Myocyte (in vitro differentiated cells): ENCODE measurements around the gene C19orf85. TPM values are rescaled to one million over a fixed set of nuclear protein-coding genes. Genes with fewer than 3 reads are reported as not detected.

ENCODE experiments used
- DNase-seq: peaks from one replicate; pipeline ENCODE4 v3.0.0-alpha.2; 2012; ENCODE audit warnings: low read depth
- total RNA-seq: library from RNA; depleted of rRNA; stranded (reverse); fragments of >200 nt; gene quantifications from 2 replicates; pipeline ENCODE4 v1.2.3, GENCODE V29; 2014

C19orf85 gene
- total RNA-seq, 1 donor from 2014 or later = not detected

GRCh38 chr19:55478364-55478763 is 13.8 kb upstream of the C19orf85 start:
- DNase-seq = no peak

DNA sequence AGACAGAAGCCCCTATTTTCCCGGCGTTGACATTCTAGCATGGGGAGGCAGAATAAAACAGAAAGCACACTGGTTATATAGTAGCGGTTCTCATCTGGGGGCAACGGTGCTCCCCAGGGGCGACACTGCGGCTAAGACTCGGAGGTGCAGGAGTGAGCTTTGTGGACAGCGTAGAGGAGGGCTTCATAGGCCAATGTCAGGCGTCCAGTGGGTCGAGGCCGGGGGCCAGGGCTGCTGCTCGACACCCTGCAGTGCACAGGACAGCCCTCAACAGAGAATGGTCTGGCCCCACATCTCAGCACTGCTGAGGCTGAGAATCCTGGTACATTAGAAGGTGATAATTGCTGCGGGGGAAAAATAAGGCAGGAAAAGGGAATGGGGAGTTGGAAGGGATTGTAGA is 13.4 kb upstream of the C19orf85 start:
- DNase-seq = no peak

DNA sequence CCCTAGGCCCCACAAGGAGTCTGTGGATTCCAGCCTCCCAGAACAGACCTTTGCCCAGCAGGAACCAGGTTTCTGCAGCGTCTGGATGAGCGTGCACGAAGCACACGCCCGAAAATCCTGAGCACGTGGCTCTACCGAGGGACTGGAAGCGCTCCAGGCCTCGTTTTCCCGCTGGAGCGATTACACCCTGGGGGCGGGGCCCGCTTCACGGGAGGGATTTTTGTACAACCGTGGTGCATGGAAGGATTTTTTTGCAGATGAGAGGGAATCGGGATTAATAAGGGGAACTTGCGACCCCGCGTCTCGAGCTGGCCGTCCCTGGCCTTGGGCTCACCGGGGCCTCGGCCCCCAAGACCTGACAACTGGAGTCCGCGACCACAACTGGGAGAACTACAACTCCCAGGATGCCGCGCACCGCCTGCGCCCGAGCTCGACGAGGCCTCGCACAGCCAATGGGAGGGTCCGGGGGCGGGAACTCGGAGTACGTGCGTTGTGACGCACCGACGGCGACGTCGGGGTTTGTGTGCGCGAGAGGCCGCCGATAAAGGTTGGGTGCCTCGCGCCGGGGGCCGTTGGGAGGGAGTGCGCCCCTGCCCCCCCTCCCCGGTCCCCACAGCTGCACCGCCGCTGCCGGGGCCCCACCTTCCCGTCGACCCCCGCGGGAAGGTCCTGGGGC is 11.7 kb upstream of the C19orf85 start, which contains the start of gene ZNF628:
Gene ZNF628 (plus strand): TSS at position 518 of the 676 bp plus-strand sequence. CDS start 3,294 bp downstream, outside the sequence.
- peak; percentile 99 for DNase-seq

DNA sequence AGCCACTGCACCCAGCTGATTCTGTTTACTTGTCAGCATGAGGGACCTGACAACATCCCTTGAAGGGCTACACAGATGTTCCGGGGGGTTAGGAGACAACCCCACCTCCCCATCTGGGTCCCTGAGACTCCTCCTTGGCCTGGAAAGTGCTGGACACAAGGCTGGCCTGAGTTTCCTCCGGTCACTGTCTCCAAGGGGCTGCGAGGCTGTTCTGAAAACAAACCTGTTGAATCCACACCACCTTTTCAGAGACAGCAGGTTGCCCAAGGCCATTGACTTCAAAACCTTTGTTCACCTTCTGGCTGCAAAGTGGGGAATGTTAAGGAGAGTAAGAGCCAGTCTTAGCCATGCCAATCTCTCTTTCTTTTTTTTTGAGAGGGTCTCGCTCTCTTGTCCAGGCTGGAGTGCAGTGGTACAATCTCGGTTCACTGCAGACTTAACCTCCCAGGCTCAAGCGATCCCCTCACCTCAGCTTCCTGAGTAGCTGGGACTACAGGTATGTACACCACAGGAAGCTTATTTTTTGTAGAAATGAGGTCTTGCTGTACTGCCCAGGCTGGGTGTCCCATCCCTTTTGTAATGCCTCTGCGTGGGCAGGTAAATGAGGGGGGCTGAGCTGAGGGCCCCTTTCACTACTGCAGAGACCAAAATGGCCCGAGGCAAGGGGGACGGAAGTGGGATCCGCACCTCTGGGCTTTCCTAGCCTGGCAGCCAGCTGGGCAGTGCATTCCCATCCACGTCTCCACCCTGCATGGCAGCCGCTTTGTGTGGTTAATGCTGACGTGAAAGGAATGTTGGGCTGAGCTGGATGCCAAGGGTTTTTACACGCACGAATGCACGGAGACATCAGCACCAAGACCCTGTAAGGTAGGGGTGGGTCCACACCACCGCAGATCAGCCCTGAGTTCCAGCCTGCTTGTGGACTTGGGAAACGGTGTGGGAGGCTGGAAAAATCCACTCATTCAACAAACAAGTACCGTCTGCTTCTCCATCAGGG is 10.0 kb upstream of the C19orf85 start:
- peak; percentile 96 for DNase-seq

DNA sequence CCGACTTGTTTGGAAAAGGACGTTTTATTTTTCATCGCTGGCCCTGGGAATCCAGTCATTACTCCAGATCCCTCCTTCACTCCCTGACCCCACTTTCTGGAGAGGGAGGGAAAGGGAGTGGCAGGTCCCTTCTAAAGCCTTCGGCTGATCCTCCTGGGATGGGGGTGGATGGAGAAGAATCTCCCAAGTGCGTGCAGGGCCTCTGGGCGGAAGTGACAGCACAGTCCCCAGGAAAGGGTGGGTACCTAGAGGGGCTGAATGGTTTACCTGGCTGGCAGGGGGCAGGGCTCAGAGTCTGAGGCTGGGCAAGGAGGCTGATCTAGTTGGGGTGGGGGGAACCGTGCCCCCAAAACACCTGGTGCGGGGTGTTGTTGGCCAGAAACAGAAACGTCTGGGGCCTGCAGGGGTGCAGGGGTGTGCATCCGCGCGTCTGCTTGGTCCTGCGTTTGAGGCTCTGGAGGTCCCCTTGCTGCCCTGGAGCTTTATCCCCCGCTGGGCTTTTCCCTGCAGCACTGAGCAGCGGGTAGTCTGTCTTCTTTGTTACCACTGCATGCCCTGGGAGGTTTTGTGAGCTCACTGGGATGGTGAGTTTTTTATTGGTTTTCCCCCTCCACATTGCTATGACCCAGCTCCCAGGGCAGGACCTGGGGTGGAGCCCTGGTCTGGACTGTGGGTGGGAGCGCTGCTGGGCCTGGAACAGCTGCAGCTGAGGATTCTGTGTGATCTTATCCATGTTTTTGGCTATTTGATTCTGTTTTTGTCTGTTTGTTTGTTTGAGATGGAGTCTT is 8.9 kb upstream of the C19orf85 start:
- DNase-seq = peak; percentile 94

GRCh38 chr19:55472463-55472862 is 7.9 kb upstream of the C19orf85 start:
- DNase-seq = peak; percentile 89

DNA sequence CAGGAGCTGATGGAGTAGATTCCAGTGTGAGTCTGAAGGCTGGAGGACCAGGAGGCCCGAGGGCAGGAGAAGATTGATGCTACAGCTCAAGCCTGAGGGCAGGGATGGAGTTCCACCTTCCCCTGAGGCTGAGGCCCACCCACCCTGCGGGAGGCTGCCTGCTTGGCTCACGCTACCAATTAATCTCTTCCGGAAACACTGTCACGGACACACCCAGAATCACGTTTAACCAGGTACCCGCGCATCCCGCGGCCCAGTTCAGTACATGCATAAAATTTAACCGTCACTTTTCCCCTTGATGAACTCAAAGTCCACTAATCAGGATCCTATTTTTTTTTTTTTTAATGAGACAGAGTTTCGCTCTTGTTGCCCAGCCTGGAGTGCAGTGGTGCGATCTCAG is 6.7 kb upstream of the C19orf85 start:
- DNase-seq = no peak

DNA sequence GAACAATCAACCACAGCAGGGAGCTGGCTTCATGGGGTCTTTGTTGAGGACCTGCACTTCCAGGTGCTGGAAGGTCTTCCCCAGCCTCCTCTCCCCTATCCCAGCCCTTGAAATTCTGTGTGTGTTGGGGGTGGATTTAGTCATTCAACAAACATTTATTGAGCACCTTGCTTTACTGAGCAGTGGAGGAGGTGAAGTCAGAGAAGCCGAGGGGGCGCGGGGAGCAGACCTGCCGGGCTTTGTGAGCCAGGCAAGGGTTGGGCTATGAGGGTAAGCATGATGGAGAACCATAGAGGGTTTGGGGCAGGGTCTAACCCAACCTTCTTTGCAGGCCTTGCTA is 3.5 kb upstream of the C19orf85 start:
- DNase-seq = no peak

- DNase-seq = peak; percentile 58
Measured at GRCh38 chr19:55467236-55468053, 2.9 kb upstream of the C19orf85 start.

- no peak for DNase-seq
Measured at GRCh38 chr19:55466241-55466614, 1.7 kb upstream of the C19orf85 start.

GRCh38 chr19:55465460-55466240 is 1.1 kb upstream of the C19orf85 start:
- DNase-seq = no peak

- DNase-seq = no peak
Measured at GRCh38 chr19:55464039-55464661, 401 bp downstream of the C19orf85 start.

DNA sequence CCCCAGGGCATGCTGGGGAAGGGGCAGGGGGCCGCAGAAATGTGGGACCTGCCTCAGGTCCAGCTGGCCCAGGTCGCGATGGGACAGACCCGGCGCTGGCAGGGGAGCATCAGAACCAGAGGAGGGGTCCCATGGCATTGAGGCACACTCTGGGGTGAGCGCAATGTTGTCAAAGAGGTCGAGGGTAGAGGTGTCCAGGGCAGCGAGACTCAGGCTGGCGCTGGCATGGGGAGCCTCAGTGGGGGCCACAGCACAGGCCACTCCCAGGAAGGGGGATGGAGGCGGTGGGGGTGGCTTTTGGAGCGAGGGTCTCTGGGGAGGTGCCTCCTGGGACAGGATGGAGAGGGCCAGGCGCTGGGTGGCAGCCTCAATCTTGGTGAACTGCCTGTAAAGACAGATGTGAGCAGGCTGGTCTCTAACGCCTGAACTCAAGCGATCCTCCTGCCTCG is 944 bp downstream of the C19orf85 start:
- DNase-seq = no peak

DNA sequence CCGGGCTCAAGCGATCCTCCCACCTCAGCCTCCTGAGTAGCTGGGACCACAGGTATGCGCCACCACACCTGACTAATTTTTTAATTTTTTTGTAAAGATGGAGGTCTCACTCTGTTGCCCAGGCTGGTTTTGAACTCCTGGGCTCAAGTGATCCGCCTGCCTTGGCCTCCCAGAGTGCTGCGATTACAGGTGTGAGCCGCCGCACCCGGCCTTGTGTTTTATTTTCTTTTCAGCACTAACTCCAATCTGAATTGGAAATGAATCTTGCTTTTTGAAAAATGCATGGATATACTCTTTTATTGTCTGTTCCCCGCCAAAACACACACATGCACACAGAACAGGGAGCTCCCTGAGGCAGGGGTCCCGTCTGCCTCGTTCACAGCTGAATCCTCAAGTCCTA is 1.8 kb downstream of the C19orf85 start:
- DNase-seq = no peak

GRCh38 chr19:55461974-55462626 is 2.5 kb downstream of the C19orf85 start:
- DNase-seq = peak; percentile 47

- peak; percentile 100 for DNase-seq
Measured at GRCh38 chr19:55461259-55461973, 3.1 kb downstream of the C19orf85 start, which contains the start of gene ISOC2. TSS of gene ISOC2 (minus strand) at chr19:55461642. CDS start at chr19:55456486, 5,156 bp downstream.

DNA sequence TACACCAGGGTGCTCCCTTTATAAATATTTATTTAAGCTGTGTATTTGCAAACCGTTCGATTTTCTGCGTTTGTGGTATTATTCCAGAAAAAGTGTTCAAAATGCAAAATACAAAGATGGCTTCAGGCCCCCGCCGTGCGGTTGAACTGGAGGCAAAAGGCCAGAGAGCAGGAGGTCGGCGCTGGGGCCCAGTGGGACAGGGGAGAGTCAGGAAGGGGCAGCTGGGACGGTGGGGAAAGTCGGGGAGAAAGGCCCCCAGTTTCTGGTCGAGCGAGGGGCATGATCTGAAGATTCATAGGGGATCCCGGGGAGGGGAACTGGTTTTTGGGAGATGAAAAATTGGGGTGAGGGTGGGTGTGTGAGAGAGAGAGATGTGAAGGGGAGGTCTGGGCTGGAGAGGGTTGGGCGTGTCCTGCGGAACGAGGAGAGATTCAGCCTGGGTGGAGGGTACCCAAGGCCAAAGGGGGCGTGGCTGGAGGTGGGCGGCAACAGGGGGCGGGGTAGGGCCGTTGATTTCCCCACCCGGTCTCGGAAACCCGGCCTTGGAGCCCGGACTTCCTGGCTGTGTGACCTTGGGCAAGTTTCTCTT is 3.8 kb downstream of the C19orf85 start:
- peak; percentile 83 for DNase-seq
